Activated T-cell treated with anti-CD3 and anti-CD28 coated beads, Interleukin-2, amount 50 U/mL, for 48 hours (primary cell): ENCODE data around the gene ZPR1.
"Not testable (repeated sequence)": the region's sequence is repeated elsewhere in the genome, so short reads cannot be mapped to it uniquely, and the experiment has no call there.

Experiments
- DNase-seq, 2 experiments: peaks; one replicate each; pipeline ENCODE4 v3.0.0-alpha.2; 2020

The ZPR1 gene

DNA sequence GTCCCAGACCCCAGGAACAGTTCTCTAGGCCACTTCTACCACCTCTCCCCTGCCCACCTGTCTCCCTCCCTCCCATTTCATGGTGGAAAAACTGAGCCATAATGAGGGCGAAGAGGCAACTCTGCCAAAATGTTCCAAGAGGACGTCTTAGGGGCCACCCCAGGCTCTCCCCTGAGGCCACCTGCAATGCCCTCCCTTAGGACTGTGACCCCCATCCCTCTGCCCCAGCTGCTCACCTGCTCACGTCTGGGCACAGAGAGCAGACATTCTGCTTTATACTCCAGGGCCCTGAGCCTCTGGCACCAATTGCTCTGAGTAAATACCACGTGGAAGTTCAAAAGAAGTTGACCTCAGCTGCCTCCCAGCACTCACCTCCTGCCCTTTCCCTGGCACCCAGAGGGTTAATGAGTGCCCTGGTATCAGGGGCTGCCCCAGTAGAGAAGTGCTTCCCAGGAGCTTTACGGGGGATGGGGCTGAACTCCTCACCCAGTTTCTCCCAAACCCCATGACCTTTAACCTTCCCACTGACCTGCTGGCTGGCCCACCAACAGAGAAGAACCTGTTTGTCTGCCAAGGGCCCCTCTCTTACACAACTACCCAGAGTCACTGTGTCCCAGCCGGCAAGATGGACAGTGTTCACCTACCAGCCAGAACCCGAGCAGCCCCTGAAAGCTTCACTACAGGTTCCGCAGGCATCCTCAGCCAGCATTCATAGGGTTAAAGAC is 4.5 kb upstream of the ZPR1 start:
- no peak for DNase-seq

DNA sequence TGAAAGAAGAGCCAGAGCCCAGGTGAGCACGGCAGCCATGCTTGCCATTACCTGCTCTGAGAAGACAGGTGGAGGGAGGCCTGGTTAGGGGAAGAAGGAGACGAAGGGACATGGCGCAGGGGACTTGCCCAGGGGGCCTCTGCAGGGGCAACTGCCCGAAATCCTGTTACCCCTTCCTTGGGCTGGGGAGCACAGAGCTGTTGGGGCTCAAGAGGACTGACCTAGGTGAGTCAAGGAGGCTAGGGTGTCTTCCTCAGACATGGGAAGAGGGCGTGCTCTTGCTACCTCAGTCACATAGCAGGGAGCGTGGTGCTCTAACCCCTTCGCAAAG is 4.0 kb upstream of the ZPR1 start, which contains the start of gene APOA5:
Gene APOA5, minus strand, starts transcription at position 67 of the 331 bp plus-strand sequence. Its CDS starts 19 bp downstream, at position 48.
- DNase-seq, result no peak

DNA sequence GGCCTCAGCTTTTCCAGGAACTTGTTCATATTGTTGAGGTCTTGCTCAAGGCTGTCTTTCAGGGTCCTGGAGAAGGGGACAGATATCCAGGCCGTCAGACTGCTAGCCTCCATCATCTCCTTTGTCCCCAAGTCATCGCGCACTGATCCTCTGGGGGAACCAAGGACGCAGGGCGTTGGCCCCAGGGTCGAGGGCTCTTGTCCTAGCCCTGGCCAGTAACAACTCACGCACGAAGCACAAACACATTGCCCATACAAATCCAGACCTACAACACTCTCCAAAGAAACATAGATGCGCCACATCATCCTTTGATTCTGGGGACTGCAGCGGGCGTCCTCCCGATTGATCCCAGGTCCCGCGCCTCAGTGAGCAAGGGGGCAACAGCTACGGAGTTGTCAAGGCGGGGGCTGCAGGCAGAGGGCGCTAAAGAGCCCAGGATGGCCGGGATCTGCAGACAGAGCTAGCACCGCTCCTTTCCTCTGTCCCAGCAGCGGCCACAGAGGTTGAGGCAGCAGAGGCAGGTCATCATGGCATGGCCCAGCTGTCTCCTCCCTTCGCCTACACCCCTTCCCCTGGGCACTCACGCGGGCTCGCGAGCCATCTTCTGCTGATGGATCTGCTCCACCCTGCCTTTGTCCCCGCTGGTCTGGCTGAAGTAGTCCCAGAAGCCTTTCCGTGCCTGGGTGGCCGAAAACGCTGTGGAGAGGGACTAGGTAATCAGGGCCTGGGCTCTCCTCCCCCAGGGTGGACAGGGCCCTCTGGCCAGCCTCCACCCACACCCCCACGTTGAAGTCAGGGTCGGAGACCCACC is 3.4 kb upstream of the ZPR1 start:
- DNase-seq, result peak; percentile 84 to 89

DNA sequence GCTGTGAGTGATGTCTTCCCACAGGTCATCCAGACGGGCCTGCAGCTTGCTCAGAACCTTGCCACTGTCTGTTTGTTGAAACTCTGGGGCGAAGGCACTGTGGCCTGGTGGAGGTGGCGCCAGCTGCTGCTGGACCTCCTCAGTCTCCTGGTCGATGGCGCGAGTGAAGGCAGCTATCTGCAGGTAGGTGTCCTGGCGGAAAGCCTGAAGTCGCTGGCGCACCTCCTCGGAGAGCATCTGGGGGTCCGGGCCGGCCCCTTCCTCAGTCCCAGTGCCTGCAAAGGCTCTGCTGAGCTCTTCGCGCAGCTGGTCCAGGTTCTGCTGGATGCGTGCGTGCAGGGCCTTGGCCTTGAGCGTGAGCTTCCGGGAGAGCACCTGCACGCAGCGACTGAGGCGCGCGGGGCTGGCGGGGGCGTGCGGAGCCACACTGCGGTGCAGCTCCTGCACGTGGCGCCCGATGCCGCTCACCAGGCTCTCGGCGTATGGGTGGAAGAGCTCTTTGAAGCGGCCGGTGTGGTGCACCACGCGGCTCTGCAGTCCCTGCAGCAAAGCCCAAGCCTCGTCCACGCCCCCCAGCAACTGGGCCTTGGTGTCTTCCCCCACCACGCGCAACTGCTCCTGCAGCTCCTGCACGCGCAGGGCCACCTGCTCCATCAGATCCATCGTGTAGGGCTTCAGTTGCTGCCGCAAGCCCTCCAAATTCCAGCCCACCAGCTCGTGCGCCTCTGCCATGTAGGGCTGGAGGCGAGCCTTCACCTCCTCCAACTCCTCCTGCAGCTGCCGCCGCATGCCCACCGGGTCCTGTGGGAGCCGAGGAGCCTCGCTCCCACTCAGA is 2.6 kb upstream of the ZPR1 start:
- no peak for DNase-seq

DNA sequence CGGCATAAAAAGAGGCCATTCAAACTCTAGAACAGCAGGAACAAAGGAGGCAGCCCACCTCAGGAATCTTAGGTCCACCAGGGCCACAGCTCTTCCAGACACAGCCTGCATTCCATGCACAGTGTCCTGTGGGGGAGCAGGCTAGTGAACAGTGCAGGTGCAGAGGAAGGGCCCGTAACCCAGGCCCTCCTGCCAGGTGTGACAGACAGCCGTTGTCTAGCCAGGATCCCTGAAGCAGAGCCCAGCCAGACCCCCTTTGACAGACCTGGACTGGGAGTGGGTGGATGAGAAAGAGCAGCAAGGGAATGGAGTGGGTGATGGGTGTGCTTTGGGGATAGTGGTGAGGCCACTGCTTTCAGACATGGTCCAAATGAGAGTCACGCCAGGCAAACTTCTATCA is 1.2 kb upstream of the ZPR1 start:
- no peak for DNase-seq

DNA sequence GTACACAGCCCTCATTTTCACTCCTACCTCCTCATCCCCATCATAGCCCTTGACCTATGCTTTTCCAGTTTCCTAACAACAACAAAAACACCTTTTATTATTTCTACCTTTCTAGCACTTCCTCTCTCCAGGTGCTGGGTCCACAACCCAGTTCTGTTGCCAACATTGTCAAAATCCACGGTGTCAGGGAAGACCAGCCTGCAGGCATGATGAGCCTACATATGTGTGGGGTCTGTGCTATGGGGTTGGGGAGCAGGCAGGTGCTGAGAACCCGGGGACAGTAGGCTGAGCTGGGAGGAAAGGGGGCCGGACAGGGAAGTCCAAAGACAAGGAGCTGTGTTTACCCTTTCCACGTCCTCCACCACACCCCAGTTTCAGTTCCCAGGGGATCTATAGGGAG is 711 bp upstream of the ZPR1 start:
- DNase-seq, result no peak

DNA sequence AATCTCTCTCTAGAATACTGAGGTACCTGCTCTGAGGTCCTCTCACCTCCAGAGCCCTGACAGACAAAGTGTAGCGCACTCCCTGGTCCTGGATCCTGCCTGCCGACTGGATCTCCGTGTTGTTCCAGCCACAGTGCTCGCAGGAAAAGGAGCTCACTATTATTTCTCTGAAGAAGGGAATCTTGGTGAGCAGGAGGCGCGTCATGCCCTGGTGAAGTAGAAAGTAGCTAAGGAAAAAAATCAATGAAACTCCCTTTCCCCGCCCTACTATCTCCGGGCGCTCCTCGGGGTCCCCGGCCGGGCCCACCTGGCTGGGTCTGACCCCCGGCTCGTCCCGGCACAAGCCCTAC is 412 bp downstream of the ZPR1 start:
- DNase-seq, result no peak

DNA sequence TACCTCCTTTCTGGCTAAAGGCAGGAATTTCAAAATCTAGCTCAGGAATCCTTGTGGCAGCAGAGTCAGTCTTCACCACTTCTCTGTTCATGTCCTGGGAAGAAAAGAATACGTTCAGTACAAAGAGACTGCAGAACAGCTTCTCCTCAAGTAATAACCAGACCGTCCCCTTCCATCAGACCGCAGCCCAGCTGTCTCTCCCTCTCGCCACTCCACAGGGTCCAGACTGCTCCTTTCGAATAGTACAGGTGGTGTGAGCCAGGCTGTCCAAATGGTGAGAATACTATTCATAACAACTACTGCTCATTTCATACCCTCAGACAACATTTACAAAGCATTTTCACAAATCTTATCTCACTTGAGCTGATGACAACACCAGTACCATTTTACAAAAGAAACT is 857 bp downstream of the ZPR1 start:
- DNase-seq, result no peak

DNA sequence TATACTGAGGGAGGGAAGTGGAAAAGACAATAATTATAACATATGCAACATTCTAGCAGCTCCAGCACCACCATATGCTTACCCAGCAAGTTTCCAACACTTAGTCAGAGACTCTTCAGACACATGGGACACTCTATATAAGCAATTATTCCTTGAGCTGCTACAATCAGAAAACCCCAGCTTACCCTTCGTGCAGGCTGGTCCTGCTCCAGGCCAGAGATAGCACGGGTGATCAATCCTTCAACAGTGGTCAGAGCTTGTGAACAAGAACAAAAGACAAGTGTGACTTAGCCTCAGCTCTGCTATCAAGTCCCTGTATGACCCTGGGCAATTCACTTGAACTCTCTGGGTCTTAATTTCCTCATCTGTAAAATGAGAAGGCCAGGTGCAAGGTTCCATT is 1.5 kb downstream of the ZPR1 start:
- no peak for DNase-seq

DNA sequence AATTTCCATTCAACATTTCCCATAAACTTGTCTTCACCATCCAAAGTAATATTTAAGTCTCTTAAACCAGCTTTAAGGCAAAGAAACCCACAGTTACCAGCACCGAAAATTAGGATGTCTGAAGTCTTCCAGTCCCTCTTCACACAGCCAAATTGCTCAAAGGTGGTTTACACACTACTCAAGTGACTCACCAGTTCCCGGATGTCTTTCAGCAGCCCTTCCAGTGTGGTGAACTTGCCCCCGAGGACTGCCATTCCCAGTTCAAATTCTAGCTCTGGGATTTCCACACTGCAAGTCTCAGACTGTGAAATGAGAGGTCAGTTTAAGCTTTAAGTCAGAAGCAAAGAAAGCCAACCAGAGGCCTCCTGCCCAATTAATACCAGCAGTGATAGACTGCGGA is 5.1 kb downstream of the ZPR1 start:
- no peak for DNase-seq

DNA sequence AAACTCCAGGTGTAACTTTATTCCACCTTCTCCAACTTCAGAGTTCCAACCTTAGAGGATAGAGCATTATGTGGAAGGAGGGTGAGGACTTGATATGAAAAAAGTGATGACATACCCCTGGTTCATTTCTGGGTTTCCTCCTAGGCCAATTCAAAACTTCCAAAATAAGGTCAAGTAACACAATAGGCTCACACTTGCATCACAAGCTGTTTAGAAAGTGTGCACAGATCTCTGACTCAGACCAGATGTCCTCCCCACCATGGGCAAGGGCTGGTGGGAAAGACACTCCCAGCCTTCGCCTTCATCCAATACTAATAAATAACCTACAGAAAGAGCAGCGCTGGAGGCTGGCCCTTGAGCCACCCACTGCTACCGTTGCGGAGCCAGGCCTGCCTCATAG is 9.3 kb downstream of the ZPR1 start:
- DNase-seq, result no peak

DNA sequence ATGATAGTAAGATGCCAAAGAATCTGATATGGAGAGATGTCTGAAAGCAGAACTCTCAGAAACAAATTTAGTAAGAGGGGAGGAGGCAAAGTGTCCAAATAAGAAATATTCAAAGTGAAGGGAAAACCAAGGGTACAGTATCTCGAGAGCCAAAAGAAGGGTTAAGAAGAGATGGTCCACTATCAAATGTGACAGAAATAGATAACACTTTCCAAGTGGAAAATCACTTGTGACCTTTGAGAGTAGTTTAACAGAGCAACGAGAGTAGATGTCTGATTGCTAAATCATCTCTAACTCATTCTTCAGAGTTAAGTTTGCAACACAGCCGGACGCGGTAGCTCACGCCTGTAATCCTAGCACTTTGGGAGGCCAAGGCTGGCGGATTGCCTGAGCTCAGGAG is 10.8 kb downstream of the ZPR1 start:
- DNase-seq, result no peak

DNA sequence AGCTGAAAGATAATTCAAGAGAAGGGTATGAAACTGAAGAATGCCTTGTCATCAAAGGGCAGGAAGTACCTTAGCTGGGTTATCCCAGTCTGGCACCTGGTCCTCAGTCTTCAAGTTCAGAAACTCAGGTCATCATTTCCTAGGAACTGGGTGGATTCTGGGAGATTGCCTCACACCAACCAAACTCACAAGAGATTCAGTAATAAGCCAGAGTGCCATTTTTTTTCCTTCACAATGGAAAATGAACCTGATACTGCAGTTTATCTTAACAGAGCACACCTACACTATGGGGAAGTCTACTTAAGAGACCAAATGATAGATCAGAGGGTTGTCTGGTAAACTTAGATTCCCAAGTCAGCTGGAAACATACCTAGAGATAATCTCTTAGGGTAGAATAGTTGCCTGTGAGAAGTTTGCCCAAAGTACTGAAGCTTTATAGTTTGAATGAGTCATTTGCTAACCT is 11.3 kb downstream of the ZPR1 start:
- no peak for DNase-seq

DNA sequence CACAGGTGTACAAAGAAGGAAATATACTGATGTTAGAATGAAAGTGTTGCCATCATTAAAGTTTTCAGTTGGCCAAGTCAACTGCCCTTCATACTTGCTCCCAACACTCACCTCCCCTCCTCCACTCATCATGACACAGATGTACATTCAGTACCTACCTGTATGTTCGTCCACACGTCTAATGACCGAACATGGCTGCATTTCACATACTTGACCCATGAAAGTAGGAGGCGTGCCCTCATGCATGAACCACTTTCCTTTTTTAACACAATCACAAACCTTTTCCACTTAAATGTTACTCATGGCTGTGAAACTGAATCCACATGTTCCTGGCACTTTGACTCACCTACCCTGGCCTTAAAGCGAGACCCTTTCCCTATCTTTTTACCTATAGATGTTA is 11.8 kb downstream of the ZPR1 start:
- no peak for DNase-seq

DNA sequence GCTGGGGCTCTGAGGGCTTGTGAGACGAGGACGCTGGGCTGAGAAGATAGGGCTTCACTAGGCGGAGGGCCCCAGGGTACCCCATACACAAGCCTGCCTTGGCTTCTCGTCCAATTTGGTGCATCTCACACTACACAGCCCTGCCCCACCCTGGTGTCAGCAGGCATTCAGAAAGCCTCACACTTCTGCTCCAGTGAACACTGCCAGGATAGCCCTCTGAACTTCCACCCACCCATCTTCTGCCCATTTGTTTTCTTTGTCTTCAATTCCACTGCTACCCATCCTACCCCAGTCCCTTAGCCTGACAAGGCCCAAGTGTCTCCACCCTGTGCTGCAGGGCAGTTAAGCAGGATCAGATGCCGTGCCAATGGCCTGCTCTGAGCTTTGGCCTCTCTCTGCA is 13.2 kb downstream of the ZPR1 start:
- no peak for DNase-seq

DNA sequence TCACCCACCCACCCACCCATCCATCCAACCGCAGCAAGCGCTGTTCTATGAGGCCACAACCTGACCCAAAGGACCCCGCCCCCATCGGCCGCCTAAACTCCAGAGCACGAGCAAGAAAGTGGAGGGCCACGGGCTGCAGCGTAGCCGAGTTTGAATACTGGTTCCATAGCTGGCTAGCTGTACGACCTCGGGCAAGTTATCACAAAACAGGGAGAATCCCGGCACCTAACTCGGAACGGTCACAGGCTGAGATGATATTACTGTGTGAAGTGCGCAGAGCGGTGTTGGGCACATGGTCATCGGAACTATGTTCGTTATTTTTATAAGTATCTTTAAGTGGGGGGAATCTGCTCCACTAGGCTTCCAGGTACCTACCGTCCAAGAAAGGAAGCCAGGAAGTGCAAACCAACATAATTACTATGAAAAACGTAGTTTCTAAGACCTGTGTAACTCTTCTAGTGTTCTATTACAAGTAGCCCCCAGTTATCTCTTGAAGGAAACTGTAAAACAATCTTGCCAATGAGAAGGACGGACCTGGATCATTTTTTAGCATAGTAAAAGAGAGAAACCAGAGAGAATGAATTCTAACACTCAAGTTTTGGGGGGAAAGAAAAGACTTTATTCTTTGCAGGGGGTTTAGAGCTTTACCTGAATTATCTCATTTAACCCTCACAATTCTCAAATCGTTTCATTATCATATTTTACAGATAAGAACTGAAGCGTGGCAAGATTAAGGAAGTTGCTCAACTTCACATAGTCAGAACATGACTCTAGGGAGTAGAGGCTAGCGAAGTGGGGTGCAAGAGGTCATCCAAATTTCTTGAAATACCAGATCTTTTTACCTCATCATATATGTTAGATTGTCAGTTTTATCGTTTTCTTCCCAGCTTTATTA is 14.4 kb downstream of the ZPR1 start:
- DNase-seq, result no peak

DNA sequence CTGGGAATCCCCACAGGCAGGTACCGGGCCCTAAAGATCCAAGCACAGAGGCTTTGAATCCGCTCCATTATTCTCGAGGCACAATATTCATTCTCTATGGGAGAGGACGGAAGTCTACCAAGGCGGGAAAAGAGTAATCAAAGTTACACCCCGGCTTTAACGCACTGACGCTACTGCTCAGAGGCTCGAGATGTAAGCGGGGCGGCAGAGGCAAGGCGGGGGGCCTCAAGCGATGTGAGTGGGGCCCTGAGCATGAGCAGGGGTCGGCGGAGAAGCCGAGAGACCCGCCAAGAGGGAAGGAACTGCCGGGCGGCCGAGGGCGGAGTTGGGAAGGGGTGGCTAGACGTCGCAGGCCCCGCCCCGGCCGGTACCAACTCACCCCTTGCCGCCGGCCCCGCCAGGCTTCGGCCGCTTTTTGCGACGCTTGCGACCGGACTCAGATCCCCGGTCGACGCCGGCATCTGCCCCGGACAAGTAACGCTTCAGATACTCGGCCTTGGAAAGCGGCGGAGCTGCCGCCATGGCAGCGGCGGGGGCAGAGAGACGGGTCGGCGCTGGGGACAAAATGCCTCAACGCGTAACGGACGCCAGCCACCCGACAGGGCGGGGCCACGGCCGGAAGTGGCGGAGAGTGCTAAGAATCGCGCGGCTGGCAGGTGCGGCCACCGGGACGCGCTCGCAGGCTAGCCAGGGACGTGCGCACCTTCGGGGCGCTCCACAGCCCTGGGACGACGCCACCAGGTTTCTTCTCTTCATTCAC is 15.2 kb downstream of the ZPR1 start, which contains the start of gene BUD13:
Gene BUD13, minus strand, starts transcription at position 545 of the 760 bp plus-strand sequence. Its CDS starts 23 bp downstream, at position 522.
- peak; percentile 95 to 97 for DNase-seq

DNA sequence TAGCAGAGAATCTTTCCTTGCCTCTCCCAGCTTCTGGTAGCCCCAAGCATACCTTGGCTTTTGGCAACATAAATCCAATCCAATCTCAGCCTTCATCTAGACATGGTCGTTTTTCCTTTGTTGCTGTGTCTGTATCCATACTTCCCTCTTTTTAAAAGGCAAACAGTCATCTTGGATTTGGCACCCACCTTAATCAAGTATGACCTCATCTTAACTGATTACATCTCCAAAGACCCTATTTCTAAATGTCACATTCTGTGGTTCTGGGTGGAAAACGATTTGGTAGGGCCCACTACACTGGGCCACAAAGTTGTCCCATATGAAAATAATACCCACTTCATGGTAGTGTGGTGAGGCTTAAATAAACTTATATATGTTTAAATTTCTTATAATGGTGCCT is 15.9 kb downstream of the ZPR1 start:
- DNase-seq, result no peak

DNA sequence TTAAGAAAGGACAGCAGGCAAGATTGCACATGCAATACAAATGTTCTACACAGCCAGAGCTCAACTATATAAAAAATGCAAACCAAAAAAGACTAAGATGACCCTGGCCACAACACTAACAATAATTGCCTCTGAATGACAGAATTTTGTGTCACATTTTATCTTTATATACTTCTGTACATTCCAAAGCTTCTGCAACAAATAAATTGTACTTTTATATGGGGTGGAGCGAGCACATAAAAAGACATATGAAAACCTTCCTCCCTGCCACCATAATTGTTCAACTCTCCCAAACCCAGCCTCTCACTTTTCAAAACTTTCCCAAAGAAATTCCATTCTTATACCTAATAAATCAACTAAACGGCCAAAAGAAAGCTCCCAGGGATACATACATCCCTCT is 25.7 kb downstream of the ZPR1 start:
- DNase-seq, result no peak

DNA sequence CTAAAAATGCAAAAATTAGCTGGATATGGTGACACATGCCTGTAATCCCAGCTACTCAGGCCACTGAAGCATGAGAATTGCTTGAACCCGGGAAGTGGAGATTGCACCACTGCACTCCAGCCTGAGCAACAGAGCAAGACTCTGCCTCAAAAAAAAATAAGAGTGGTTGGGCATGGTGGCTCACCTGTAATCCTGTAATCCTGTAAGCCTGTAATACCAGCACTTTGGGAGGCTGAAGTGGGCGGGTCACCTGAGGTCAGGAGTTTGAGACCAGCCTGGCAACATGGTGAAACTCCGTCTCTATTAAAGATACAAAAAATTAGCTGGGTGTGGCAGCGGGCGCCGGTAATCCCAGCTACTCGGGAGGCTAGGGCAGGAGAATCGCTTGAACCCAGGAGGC is 31.8 kb downstream of the ZPR1 start:
- not testable (repeated sequence) for DNase-seq

DNA sequence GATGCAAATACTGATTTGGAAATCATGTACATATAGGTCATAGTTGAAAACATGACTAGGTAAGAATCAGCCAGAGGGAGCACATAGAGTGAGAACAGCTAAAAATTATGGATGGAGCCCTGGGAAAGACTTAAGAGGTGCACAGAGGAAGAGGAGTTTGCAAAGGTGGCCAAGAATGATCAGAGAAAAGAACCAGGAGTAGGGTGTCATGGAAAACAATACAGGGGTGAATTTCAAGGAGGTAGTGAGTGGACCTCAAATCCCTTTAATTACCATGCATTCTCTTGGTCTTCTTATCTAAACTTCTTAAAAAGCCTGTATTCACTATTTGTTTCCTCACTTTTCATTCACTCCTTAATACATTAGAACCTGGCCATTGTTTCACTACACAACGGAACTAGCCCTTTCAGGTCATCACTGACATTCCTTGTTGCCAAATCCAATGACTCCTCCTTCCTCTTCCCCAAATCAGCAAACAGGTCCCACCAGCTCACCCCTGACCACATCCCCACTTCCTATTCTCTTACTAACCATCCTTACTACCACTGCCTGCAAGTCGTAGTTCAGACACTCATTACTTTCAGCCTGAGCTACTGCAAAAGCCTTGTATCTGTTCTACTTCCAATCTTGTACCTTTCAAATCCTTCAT is 37.6 kb downstream of the ZPR1 start:
- no peak for DNase-seq
